Caco-2 (cell line): ENCODE data around the gene LHPP. TPM values are rescaled to one million over a fixed set of nuclear protein-coding genes. Genes with fewer than 3 reads are reported as not detected.
A peak's percentile ranks its signal among the peaks of the same experiment; 100 is the strongest.

ENCODE experiments used
- BruUV-seq: library from RNA; stranded (reverse); fragments of 400-500 nt; replicated peaks from 2 replicates; lab custom pipeline; 2021; lab: Mats Ljungman, UMichigan
- CTCF ChIA-PET: fragments of 300-600 bp; sonication (Branson Sonifier 250); formaldehyde crosslinking; loops from one replicate; lab custom pipeline; 2022; ENCODE audit warnings: antibody characterized with exemption; lab: Charles Lee
- POLR2A ChIA-PET: fragments of 300-600 bp; sonication (Branson Sonifier 250); formaldehyde crosslinking; loops from one replicate; lab custom pipeline; 2022; ENCODE audit warnings: antibody characterized with exemption; lab: Charles Lee
- DNase-seq, 2 experiments: peaks; one replicate each; pipeline versions ENCODE4 v3.0.0 to v3.0.0-alpha.2; 2020 to 2022
- H3K27me3 ChIP-seq: replicated peaks from 2 replicates; pipeline ENCODE4 v1.6.0; 2011; ENCODE audit warnings: low read length; ENCODE audit not compliant: control insufficient read depth, insufficient read depth
- H3K36me3 ChIP-seq: 2 replicates; pipeline ENCODE4 v1.5.1; 2011; ENCODE audit warnings: low read length; ENCODE audit not compliant: control insufficient read depth, insufficient read depth
- H3K4me1 ChIP-seq: fragments of 250-450 bp; sonication (Bioruptor Pico); 2 replicates; pipeline ENCODE4 v1.5.1; 2020; ENCODE audit warnings: mild to moderate bottlenecking
- H3K4me3 ChIP-seq: 2 replicates; pipeline ENCODE4 v1.5.1; 2011; ENCODE audit warnings: low read depth, mild to moderate bottlenecking, control low read depth, low read length
- H3K9me3 ChIP-seq: fragments of 250-450 bp; sonication (Bioruptor Pico); 2 replicates; pipeline ENCODE4 v1.5.1; 2020; ENCODE audit warnings: mild to moderate bottlenecking, moderate library complexity
- H3K27ac Mint-ChIP-seq: one replicate; pipeline ENCODE4 v1.8.0; 2022; ENCODE audit warnings: mixed read lengths; ENCODE audit not compliant: unreplicated experiment
- H3K27me3 Mint-ChIP-seq: one replicate; pipeline ENCODE4 v1.8.0; 2022; ENCODE audit warnings: mixed read lengths; ENCODE audit not compliant: insufficient read depth, unreplicated experiment
- H3K36me3 Mint-ChIP-seq: one replicate; pipeline ENCODE4 v1.8.0; 2022; ENCODE audit warnings: mild to moderate bottlenecking, mixed read lengths; ENCODE audit not compliant: insufficient read depth, unreplicated experiment
- H3K4me1 Mint-ChIP-seq: one replicate; pipeline ENCODE4 v1.8.0; 2022; ENCODE audit warnings: low read depth, mixed read lengths; ENCODE audit not compliant: unreplicated experiment
- H3K4me3 Mint-ChIP-seq: one replicate; pipeline ENCODE4 v1.8.0; 2022; ENCODE audit warnings: mild to moderate bottlenecking, moderate library complexity, mixed read lengths; ENCODE audit not compliant: unreplicated experiment
- H3K9me3 Mint-ChIP-seq: one replicate; pipeline ENCODE4 v1.8.0; 2022; ENCODE audit warnings: mixed read lengths; ENCODE audit not compliant: unreplicated experiment
- intact Hi-C: fragments of 100-400 bp; cut with micrococcal nuclease; formaldehyde crosslinking; loops from one replicate; pipeline ENCODE4 v1.10.0; 2022; ENCODE audit not compliant: unreplicated experiment
- total RNA-seq: library from RNA; stranded (reverse); gene quantifications from 2 replicates; pipeline ENCODE4 v1.2.3, GENCODE V29; 2022
- TF ChIP-seq, protein P1 (sequence below), 2 experiments: fragments of 200-600 bp in 1 of 2; IDR thresholded peaks; 1 replicate in 1 of 2; 2 replicates in 1 of 2; pipeline versions ENCODE4 v1.5.1 to v1.8.0; 2011 to 2022; ENCODE audit warnings: antibody characterized with exemption in 1 of 2, control low read depth in 1 of 2, inconsistent platforms in 1 of 2, low read depth in 1 of 2, low read length in 1 of 2, mild to moderate bottlenecking in 1 of 2, moderate library complexity in 1 of 2; ENCODE audit not compliant: insufficient read depth in 1 of 2, severe bottlenecking in 1 of 2, unreplicated experiment in 1 of 2

Gene LHPP
- total RNA-seq, 1 experiment from 2014 or later, result 15.9 TPM

DNA sequence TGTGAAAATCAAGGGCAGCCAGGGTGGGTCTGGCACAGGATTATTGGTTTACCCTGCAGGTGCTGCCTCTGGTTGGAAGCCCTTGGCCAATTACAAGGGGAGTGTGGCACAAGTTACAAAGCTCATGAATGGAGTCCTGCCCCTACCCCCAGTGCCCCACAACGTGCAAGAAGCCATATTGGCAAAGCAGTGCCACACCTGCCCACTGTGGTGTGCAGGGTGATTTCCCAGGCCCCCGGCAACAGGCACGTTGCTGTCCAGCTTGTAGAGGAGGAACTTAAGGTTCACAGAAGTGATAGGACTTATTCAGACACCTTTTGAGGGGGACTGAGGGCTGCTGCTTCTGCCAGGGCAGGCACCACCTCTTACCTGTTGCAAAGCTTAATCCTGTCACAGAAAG is 11.4 kb downstream of the LHPP start:
- Histone ChIP-seq H3K27me3 (no peaks in the 10 kb centered on the region), H3K4me3 (no peak overlapping the region), H3K4me1 (peaks cover 45% of the 10 kb centered on the region), H3K36me3 (no peaks in the 10 kb centered on the region; the same call in 1 of the 2 replicates), H3K9me3 (no peaks in the 10 kb centered on the region)
- DNase-seq, result no peak
- CTCF ChIA-PET, result no interaction called here
- BruUV-seq, result no TSS peak
- POLR2A ChIA-PET, result no interaction called here
- TF ChIP-seq, protein P1, sequence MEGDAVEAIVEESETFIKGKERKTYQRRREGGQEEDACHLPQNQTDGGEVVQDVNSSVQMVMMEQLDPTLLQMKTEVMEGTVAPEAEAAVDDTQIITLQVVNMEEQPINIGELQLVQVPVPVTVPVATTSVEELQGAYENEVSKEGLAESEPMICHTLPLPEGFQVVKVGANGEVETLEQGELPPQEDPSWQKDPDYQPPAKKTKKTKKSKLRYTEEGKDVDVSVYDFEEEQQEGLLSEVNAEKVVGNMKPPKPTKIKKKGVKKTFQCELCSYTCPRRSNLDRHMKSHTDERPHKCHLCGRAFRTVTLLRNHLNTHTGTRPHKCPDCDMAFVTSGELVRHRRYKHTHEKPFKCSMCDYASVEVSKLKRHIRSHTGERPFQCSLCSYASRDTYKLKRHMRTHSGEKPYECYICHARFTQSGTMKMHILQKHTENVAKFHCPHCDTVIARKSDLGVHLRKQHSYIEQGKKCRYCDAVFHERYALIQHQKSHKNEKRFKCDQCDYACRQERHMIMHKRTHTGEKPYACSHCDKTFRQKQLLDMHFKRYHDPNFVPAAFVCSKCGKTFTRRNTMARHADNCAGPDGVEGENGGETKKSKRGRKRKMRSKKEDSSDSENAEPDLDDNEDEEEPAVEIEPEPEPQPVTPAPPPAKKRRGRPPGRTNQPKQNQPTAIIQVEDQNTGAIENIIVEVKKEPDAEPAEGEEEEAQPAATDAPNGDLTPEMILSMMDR (IDR thresholded peaks at IDR 0.05; ENCODE audit: insufficient read depth in 1 of 2, low read depth in 1 of 2, low read length in 1 of 2, severe bottlenecking in 1 of 2, unreplicated experiment in 1 of 2), result no peak
- intact Hi-C loops, result no loop called here
- Mint-ChIP-seq H3K9me3 (no peaks in the 10 kb centered on the region), H3K4me1 (peaks cover 28% of the 10 kb centered on the region), H3K27ac (no peak overlapping the region), H3K36me3 (peaks cover 22% of the 10 kb centered on the region), H3K4me3 (no peak overlapping the region), H3K27me3 (no peaks in the 10 kb centered on the region)

DNA sequence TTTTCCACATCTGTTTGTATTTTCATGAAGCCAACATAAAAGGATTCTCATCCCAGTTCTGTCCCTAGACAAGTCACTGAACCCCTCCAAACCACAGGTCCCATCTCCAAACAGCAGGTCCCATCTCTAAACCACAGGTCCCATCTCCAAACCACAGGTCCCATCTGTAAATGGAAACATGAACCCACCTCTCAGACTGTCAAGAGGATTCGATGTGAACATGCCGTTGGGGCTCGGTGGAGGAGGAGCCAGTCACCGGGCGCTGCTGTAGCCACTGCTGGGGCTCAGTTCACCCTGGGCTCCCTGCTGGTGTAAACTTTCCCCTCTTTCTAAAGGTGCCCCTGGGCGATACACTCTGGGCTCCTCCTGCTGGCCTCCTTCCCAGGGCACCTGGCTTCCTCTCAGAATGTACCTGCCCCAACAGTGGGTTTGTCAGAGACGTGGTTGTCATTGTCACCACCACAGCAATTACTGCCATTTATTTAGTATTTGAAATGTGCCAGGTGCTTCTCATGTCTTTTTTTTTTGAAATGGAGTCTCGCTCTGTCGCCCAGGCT is 13.0 kb downstream of the LHPP start:
- Mint-ChIP-seq H3K4me1 (peaks cover 31% of the 10 kb centered on the region), H3K9me3 (no peaks in the 10 kb centered on the region), H3K36me3 (peaks cover 22% of the 10 kb centered on the region), H3K27me3 (no peaks in the 10 kb centered on the region), H3K27ac (no peak overlapping the region), H3K4me3 (no peak overlapping the region)
- intact Hi-C loops, result no loop called here
- POLR2A ChIA-PET, result interaction anchor here (0.6 kb wide), 1 partner anchor 18 kb away, joined by 9 read pairs; no protein-coding TSS in a partner anchor
- CTCF ChIA-PET, result interaction anchor here (0.6 to 1.4 kb wide), 3 partner anchors 29 to 71 kb away, joined by 3 to 5 read pairs (median 3); no protein-coding TSS in a partner anchor
- no TSS peak for BruUV-seq
- no peak for DNase-seq
- H3K9me3 ChIP-seq, result no peaks in the 10 kb centered on the region
- no peaks in the 10 kb centered on the region; the same call in 1 of the 2 replicates for H3K36me3 ChIP-seq
- peaks cover 51% of the 10 kb centered on the region for H3K4me1 ChIP-seq
- no peaks in the 10 kb centered on the region for H3K27me3 ChIP-seq
- TF ChIP-seq, protein P1 (IDR thresholded peaks at IDR 0.05; ENCODE audit: insufficient read depth in 1 of 2, low read depth in 1 of 2, low read length in 1 of 2, severe bottlenecking in 1 of 2, unreplicated experiment in 1 of 2), result no peak
- no peak overlapping the region for H3K4me3 ChIP-seq

DNA sequence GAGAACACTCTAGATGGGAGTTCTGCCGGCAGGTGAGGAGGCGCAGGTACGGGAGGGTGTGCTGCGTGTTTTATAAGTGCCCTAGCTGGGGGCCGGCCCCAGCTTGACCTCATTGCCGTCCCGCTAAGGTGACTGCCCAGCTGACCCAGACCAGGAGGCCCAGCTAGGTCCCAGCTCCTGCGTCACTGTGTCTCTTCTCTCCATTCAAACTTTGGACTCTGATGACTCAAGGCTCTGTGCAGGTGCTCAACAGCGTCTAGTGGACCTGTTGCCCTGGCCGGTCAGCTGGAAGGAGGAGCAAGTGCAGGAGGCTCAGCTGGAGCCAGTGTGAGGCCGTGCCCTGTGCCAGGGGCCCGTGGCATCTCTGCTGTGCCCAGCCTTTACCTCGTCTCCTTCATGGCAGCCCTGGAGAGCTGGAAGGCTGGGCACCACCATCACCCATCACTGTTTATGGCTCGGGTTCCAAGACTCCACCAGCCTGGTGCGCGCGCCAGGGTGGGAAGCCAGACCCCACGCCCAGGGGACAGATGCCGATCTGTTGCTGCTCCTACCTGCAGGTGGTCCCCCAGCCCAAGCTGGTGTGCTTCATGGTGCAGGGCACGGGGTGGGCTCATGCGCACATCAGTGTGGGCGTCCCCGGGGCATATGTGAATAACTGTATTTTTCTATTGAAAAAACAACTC is 14.6 kb downstream of the LHPP start:
- ChIA-PET CTCF (interaction anchor here (1.4 kb wide), 1 partner anchor 73 kb away, joined by 5 read pairs; no protein-coding TSS in a partner anchor), POLR2A (interaction anchor here (0.9 kb wide), 1 partner anchor 15 kb away, joined by 8 read pairs; the partner anchor contains the start of gene LHPP)
- Mint-ChIP-seq H3K36me3 (peaks cover 12% of the 10 kb centered on the region), H3K9me3 (no peaks in the 10 kb centered on the region), H3K4me3 (peak overlapping the region; percentile 65), H3K27ac (peak overlapping the region; percentile 92), H3K27me3 (no peaks in the 10 kb centered on the region), H3K4me1 (peaks cover 18% of the 10 kb centered on the region)
- no peaks in the 10 kb centered on the region for H3K36me3 ChIP-seq
- H3K4me1 ChIP-seq, result peaks cover 38% of the 10 kb centered on the region
- intact Hi-C loops, result loop anchor here (1.0 to 2.0 kb wide), 2 partner anchors 10 to 27 kb away; no protein-coding TSS in a partner anchor
- TF ChIP-seq, protein P1 (IDR thresholded peaks at IDR 0.05; ENCODE audit: insufficient read depth in 1 of 2, low read depth in 1 of 2, low read length in 1 of 2, severe bottlenecking in 1 of 2, unreplicated experiment in 1 of 2), result no peak
- no TSS peak for BruUV-seq
- H3K4me3 ChIP-seq, result no peak overlapping the region
- no peaks in the 10 kb centered on the region for H3K9me3 ChIP-seq
- H3K27me3 ChIP-seq, result no peaks in the 10 kb centered on the region
- DNase-seq, result peak; percentile 87 to 89
